NCI-H345 treated with DMSO at 0.1 percent for 48 hours (cell line): ENCODE data around the gene ASIC2.

Experiments used
- DNase-seq: peaks from one replicate; lab custom pipeline; 2025; ENCODE audit not compliant: unreplicated experiment; lab: John Stamatoyannopoulos, UW

The ASIC2 gene

GRCh38 chr17:33207231-33207630 is 85.9 kb downstream of the ASIC2 start:
- DNase-seq, result no peak

DNA sequence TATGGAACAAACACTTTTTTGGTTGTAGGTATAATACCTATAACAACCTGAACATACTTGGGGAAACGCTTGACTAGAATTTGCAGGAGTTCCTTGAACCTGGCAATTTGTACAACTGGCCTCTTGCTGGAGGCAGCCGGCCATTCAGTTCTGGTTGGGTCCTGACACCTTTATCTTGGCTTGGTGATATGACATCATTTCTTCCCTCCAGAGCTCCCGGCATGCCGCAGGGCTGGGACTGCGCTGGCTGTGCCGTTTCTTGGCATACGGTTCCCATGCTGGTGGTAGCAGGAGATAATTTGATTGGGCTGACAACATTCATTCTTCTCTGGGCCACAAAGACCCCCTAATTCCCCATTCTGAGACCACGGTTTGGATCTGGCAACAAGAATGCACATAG is 87.5 kb downstream of the ASIC2 start:
- DNase-seq, result no peak

GRCh38 chr17:33204701-33205100 is 88.4 kb downstream of the ASIC2 start:
- no peak for DNase-seq

DNA sequence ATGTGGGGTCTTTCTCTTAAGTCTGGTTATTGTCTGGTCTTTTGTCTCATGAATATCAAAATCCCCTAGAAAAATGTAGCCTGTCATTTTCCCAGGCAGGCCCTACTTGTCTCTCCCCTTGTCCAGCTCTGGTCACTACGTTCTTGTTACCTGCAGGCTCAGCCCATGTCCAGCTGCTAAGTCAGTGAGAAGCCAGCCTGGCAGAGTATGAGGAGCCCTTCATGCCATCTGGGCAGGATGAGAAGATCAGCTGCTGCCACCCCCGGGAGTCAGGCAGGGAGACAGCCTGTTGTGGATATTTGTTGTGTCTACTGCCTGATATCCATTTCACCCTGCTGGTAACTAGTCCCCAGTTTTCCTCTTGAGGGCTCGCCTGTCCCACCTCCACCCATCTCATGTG is 88.9 kb downstream of the ASIC2 start:
- no peak for DNase-seq

GRCh38 chr17:33202796-33203495 is 90.1 kb downstream of the ASIC2 start:
- DNase-seq, result no peak

DNA sequence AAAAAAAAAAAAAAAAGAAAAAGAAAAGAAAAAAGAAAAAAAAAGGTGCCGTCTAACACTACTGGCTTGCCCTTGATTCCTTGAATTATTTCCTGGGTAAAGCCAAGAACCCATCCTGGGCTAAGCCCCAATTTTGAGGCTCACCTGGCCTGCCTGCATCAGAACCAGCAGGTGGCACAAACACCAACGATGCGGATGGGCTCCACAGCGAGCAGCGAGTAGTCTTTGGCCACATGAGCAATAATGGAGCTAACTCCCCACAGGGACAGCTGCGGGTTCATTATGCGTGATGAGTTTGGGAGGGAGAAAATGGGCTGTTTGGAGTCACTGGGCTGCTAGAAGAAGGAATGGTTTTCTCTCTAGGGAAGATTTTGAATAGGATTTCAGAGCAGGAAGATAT is 91.1 kb downstream of the ASIC2 start:
- no peak for DNase-seq

DNA sequence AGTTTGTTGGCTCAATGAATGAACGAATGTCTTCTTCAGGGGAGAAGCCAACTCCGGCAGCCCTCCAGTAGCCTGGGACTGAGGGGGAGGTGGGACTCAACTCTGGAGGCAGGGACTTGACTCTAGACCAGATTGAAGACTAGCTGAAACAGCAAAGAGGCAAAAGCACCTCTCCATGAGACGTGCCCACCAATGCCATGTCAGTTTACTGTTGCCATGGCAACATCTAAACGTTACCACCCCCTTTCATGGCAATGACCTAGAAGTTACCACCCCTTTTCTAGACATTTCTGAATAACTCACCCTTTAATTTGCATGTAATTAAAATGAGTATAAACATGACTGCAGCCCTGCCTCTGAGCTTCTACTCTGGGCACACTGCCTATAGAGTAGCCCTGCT is 91.8 kb downstream of the ASIC2 start:
- DNase-seq, result no peak

DNA sequence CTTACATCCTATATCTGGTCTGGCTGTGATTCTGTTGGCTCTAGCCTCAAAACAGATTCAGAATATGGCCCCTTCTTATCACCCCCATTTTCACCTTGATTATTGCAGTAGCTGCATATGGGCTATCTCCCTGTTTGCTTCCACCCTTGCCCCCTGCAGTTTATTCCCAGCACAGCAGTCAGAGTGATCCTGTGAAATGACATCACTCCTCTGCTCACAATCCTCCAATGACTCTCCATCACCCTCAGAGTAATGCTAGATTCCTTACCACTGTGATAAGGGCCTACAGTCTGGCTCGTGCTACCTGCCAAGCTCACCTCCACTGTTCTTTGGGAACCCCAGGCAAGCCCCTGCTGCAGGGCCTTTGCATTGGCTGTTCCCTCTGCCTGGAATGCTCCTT is 92.5 kb downstream of the ASIC2 start:
- DNase-seq, result no peak

- DNase-seq, result no peak
Measured at GRCh38 chr17:33199571-33200510, 93.3 kb downstream of the ASIC2 start.

DNA sequence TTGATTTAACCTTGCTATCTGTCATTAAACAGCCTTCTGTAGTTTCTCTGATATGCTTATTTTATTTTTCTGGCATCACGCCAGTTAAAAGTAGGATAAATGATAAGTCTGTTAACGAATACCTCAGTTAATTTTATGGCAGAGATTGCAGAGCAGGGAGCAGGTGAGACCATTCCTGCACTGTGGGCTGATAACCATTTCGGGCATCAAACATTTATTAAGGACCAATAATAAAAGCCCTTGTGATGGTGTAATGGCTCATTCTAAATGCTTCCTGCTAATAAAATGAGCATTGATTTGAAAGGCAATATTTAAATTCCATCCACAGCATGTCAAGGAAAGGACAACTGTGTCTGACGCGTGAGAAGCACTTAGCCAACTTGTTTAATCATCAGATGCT is 94.1 kb downstream of the ASIC2 start:
- no peak for DNase-seq

- DNase-seq, result no peak
Measured at GRCh38 chr17:33197342-33197741, 95.8 kb downstream of the ASIC2 start.

GRCh38 chr17:33196883-33197282 is 96.2 kb downstream of the ASIC2 start:
- DNase-seq, result no peak

DNA sequence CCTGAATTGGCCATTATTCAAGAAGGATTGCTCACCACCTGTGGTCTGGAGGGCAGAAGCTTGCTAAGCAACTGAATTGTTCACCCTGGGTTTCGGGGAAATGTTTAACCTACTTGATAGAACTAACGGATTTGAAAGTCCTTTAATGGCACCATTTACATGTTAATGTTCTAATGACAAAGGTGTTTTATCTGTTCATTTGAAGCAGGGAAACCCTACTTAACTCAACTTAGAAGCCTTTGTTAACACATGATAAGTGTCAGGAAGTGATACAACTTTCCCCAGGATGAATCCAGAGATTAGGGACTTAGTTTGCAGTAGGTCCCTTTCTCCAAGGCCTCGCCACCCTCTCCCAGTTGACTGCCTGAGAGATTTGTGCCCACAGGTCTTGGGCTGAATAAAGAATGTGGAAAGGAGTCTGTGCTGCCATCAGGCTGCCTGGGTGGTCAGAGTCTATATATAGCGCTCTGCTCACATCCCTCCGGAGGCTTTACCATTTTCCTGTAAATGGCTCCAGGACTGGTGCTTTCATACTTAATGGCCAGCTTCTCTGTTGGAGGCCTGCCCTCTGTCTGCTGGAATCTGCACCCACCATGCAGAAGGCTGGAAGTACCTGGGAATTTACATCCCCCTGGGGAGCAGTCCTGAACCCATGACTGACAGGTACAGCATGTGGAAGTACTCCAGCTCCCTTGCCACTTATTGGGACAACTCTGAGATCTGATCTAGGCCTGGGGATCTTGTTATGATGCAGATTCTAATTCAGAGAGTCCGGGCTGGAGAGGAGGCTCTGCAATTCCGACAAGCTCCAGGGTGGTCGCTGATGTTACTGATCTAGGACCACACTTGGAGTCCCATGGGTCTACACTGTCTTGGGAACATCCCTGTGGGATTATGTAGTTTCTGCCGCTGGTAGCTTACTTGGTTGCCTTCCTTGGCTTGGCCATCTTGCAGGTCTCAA is 99.9 kb downstream of the ASIC2 start:
- DNase-seq, result no peak

- no peak for DNase-seq
Measured at GRCh38 chr17:33183487-33184026, 109.5 kb downstream of the ASIC2 start.

GRCh38 chr17:33179151-33179550 is 113.9 kb downstream of the ASIC2 start:
- no peak for DNase-seq

DNA sequence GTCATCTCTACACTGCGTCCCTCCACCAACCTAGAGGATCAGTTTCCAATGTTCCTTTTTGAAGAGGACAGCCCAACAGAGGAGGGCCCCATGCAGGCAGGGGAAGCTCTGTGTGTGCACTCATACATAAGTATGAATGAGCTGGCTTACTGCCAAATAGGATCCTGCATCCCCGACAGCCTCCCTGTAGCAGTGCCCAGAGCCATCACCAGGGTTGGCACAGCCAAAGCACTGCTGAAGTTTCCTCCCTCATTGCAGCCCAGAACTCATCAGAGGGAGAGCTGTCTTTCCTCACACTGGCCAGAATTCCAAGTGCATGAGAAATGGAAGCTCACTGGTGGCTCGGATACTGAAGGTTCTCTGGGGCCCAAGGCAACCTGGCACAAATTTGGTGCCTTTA is 114.4 kb downstream of the ASIC2 start:
- peak; percentile 74 for DNase-seq

DNA sequence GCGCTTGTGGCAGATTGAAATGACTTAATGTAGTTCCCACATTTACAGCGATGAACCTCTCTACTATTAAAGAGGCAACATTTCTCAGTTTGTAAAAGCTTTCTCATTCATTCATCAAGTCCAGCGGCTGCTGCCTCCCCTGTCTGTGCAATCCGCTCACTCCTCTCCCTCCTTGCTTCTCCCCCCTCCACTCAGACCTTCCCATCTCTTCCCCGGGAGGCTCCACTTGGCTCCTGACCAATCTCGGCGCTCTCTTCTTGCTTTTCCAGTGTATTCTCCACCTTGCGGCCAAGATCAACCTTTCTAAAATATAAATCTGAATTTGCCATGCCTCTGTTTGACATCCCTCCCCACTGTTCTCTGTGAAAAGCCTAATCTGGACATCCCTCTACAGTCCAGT is 117.5 kb downstream of the ASIC2 start:
- DNase-seq, result no peak

DNA sequence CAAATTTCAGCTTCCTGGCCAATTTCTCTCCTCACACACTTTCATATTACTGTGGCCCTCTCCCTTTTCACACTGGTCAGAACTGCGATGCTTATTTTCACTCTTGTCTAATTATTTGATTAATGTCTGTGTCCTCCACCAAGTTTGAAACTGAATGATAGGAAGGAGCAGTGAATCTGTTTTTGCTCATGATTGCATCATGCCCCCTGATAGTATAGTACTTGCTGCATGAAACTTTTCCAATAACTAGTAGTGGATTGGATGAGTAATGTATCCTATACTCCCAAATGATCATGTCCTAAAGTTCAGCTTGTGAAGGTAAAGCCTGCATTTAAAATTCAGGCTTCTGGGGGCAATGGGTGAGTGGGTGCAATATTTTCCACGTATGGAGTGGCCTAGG is 121.2 kb downstream of the ASIC2 start:
- no peak for DNase-seq

GRCh38 chr17:33169580-33170285 is 123.4 kb downstream of the ASIC2 start:
- DNase-seq, result no peak

DNA sequence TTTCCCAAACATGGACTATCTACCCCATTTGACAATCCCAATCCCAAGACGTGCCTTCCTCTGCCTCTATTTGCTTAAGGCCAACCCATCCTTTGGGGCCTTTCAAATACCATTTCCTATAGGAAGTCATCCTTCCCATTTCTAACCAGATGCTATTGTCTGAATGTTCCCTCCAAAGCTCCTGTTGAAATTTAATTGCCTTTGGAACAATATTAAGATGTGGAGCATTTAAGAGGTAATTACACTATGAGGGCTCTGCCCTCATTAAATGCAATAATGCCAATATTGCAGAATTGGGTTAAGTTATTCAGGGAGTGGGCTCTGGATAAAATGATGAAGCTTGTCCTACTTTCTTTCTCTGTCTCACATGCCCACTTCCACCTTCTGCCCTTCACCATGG is 125.4 kb downstream of the ASIC2 start:
- no peak for DNase-seq
